ENCODE results near the gene VWA8.

DNA sequence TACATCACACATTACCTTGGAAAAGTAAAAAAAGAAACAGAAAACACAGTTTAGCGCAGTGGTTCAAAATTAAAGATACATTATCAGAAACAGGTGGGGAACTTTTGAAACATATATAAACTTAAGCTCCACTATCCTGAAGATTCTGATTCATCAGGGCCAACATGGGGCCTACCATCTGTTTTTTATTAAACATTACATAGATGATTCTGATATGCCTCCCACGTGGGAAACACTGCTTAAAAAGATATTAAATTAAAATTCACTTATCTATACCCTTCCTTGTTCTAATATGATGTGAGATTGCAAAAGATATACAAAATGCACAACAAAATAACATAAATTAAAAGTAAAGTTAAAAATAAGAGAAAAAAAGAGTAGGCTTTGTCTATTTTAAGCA, 125.0 kb downstream of the VWA8 start:
- TF ChIP-seq, protein P1, sequence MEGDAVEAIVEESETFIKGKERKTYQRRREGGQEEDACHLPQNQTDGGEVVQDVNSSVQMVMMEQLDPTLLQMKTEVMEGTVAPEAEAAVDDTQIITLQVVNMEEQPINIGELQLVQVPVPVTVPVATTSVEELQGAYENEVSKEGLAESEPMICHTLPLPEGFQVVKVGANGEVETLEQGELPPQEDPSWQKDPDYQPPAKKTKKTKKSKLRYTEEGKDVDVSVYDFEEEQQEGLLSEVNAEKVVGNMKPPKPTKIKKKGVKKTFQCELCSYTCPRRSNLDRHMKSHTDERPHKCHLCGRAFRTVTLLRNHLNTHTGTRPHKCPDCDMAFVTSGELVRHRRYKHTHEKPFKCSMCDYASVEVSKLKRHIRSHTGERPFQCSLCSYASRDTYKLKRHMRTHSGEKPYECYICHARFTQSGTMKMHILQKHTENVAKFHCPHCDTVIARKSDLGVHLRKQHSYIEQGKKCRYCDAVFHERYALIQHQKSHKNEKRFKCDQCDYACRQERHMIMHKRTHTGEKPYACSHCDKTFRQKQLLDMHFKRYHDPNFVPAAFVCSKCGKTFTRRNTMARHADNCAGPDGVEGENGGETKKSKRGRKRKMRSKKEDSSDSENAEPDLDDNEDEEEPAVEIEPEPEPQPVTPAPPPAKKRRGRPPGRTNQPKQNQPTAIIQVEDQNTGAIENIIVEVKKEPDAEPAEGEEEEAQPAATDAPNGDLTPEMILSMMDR (CRISPR knock-in tag; IDR thresholded peaks at IDR 0.05): no peak
- TF ChIP-seq JUND (CRISPR knock-in tag; IDR thresholded peaks at IDR 0.05): no peak
- no peak for TF ChIP-seq CCAR2 (optimal IDR thresholded peaks at IDR 0.05; ENCODE audit: low read depth, low read length)
- no peak for TF ChIP-seq TBP (CRISPR knock-in tag; IDR thresholded peaks at IDR 0.05)
- no peak for TF ChIP-seq CENPX (CRISPR knock-in tag; IDR thresholded peaks at IDR 0.05)
- TF ChIP-seq RXRA (CRISPR knock-in tag; IDR thresholded peaks at IDR 0.05): no peak
- TF ChIP-seq SUZ12 (IDR thresholded peaks at IDR 0.05; ENCODE audit: low read depth, low read length): no peak
- TF ChIP-seq, protein P2, sequence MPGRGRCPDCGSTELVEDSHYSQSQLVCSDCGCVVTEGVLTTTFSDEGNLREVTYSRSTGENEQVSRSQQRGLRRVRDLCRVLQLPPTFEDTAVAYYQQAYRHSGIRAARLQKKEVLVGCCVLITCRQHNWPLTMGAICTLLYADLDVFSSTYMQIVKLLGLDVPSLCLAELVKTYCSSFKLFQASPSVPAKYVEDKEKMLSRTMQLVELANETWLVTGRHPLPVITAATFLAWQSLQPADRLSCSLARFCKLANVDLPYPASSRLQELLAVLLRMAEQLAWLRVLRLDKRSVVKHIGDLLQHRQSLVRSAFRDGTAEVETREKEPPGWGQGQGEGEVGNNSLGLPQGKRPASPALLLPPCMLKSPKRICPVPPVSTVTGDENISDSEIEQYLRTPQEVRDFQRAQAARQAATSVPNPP (CRISPR knock-in tag; IDR thresholded peaks at IDR 0.05): no peak
- TF ChIP-seq PHB2 (IDR thresholded peaks at IDR 0.05; ENCODE audit: partially characterized antibody): no peak
- TF ChIP-seq ZNF530 (CRISPR knock-in tag; IDR thresholded peaks at IDR 0.05; ENCODE audit: low read depth): no peak
- TF ChIP-seq, protein P3, sequence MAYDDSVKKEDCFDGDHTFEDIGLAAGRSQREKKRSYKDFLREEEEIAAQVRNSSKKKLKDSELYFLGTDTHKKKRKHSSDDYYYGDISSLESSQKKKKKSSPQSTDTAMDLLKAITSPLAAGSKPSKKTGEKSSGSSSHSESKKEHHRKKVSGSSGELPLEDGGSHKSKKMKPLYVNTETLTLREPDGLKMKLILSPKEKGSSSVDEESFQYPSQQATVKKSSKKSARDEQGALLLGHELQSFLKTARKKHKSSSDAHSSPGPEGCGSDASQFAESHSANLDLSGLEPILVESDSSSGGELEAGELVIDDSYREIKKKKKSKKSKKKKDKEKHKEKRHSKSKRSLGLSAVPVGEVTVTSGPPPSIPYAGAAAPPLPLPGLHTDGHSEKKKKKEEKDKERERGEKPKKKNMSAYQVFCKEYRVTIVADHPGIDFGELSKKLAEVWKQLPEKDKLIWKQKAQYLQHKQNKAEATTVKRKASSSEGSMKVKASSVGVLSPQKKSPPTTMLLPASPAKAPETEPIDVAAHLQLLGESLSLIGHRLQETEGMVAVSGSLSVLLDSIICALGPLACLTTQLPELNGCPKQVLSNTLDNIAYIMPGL (CRISPR knock-in tag; IDR thresholded peaks at IDR 0.05; ENCODE audit: borderline replicate concordance in 1 of 2, low read depth in 1 of 2): no peak
- TF ChIP-seq SP1 (IDR thresholded peaks at IDR 0.05): no peak
- TF ChIP-seq SP1 (CRISPR knock-in tag; IDR thresholded peaks at IDR 0.05): no peak
- no peak for TF ChIP-seq ZSCAN12 (CRISPR knock-in tag; IDR thresholded peaks at IDR 0.05)
